MM.1S (cell line): ENCODE results near the gene DMBT1.

Experiments
- EZH2phosphoT487 ChIP-seq: fragments of 300-600 bp; sonication (generic); IDR thresholded peaks from 2 replicates; pipeline ENCODE4 v1.6.1; 2018; ENCODE audit warnings: antibody characterized with exemption, low read length
- TF ChIP-seq, protein P1 (sequence below): fragments of 300-600 bp; sonication (generic); IDR thresholded peaks from 2 replicates; pipeline ENCODE4 v1.5.1; 2016; ENCODE audit warnings: antibody characterized with exemption, low read length, mixed read lengths

DNA sequence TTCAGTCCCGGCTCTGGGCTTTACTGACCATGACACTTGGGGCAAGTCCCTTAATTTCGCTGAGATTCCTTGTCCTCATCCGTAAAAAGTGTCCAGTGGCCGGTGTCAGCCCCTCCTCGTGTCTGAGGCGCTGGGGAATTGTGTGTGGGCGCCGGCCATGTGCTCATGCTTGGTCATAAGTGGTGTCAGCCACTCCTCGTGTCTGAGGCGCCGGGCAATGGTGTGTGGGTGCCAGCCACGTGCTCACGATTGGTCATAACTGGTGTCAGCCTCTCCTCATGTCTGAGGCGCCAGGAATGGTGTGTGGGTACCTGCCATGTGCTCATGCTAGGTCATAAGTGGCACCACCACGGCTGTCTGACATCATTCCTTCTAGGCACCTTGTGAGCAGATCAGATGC lies 40.7 kb upstream of the DMBT1 start:
- TF ChIP-seq, protein P1, sequence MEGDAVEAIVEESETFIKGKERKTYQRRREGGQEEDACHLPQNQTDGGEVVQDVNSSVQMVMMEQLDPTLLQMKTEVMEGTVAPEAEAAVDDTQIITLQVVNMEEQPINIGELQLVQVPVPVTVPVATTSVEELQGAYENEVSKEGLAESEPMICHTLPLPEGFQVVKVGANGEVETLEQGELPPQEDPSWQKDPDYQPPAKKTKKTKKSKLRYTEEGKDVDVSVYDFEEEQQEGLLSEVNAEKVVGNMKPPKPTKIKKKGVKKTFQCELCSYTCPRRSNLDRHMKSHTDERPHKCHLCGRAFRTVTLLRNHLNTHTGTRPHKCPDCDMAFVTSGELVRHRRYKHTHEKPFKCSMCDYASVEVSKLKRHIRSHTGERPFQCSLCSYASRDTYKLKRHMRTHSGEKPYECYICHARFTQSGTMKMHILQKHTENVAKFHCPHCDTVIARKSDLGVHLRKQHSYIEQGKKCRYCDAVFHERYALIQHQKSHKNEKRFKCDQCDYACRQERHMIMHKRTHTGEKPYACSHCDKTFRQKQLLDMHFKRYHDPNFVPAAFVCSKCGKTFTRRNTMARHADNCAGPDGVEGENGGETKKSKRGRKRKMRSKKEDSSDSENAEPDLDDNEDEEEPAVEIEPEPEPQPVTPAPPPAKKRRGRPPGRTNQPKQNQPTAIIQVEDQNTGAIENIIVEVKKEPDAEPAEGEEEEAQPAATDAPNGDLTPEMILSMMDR, result no peak
- no peak for TF ChIP-seq EZH2phosphoT487
